ENCODE data around the gene EFCAB8.

DNA sequence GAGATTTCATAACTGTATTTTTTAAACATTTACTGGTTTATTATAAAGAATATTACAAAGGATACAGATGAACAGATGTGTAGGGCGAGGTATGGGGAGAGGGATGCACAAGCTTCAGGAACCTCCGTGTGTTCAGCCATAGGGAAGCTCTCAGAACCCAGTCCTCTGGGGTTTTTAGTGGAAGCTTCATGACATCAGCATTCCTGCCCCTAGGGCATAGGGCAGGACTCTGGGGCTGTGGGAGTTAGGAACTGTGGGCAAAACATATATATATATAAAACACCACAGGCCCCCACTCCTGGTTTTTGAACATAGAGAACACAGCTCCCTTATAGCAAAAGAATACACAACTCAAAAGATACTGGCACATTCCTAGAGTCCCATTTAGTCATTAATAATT, 21.9 kb downstream of the EFCAB8 start:
- TF ChIP-seq POLR2A (IDR thresholded peaks at IDR 0.05) (no peak), CTCF (IDR thresholded peaks at IDR 0.05) (no peak)

Measured in body of pancreas (tissue), 4 donors.